Rectal smooth muscle tissue (tissue), 1 donor: ENCODE results near the gene ODAD3.

Source experiments
- H3K27ac ChIP-seq: one replicate; pipeline ENCODE4 v1.7.0; 2013; ENCODE audit warnings: low read depth, low read length, inconsistent platforms
- H3K27me3 ChIP-seq: one replicate; pipeline ENCODE4 v1.7.0; 2013; ENCODE audit warnings: low read length; ENCODE audit not compliant: control insufficient read depth, insufficient read depth
- H3K36me3 ChIP-seq: one replicate; pipeline ENCODE4 v1.7.0; 2013; ENCODE audit warnings: low read length; ENCODE audit not compliant: control insufficient read depth, insufficient read depth
- H3K4me1 ChIP-seq: one replicate; pipeline ENCODE4 v1.7.0; 2013; ENCODE audit warnings: low read length; ENCODE audit not compliant: control insufficient read depth, insufficient read depth
- H3K4me3 ChIP-seq: one replicate; pipeline ENCODE4 v1.7.0; 2013; ENCODE audit warnings: low read length
- H3K9ac ChIP-seq: one replicate; pipeline ENCODE4 v1.7.0; 2013; ENCODE audit warnings: low read length

ODAD3 gene

GRCh38 chr19:11373166-11373884 is 61.6 kb downstream of the ODAD3 start:
- Histone ChIP-seq H3K27me3 (no peaks in the 10 kb centered on the region), H3K9ac (no peak overlapping the region), H3K4me3 (no peak overlapping the region), H3K4me1 (peaks cover 25% of the 10 kb centered on the region), H3K27ac (no peak overlapping the region), H3K36me3 (no peaks in the 10 kb centered on the region)

- no peaks in the 10 kb centered on the region for H3K27me3 ChIP-seq
- no peak overlapping the region for H3K4me3 ChIP-seq
- no peak overlapping the region for H3K27ac ChIP-seq
- H3K4me1 ChIP-seq = peaks cover 7% of the 10 kb centered on the region
- H3K9ac ChIP-seq = no peak overlapping the region
- H3K36me3 ChIP-seq = no peaks in the 10 kb centered on the region
Observed at GRCh38 chr19:11370744-11371143, 64.2 kb downstream of the ODAD3 start.
